ENCODE data around the gene SLCO4A1.

DNA sequence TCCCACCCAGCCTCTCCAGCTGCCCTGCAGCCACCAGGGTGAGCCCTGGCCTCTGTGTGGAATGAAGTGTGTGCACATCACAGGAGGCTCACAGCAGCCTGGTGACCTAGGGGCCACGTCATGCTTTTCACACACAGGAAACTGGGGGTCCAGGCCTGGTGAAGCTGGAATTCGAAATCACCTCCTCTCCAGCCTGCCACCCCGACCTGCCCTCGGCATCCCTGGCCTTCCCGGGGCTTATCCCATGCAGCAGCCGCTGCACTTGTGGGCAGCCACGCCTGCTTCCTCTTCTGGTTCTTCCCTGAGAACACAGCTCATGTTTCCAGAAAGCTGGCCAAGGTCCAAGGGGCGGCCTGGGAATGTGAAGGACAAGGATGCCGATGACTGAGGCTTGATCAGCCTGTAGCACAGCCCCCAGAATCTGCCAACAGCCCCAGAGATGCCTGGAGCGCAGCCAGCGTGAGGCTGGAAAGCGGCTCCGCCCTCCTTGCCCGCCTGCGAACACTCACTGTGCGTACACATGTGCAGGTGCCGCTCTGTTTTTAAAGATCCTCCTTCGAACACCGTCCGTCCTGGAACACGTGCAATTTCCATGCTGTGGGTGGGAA, 62.1 kb downstream of the SLCO4A1 start:
- TF ChIP-seq, protein P1, sequence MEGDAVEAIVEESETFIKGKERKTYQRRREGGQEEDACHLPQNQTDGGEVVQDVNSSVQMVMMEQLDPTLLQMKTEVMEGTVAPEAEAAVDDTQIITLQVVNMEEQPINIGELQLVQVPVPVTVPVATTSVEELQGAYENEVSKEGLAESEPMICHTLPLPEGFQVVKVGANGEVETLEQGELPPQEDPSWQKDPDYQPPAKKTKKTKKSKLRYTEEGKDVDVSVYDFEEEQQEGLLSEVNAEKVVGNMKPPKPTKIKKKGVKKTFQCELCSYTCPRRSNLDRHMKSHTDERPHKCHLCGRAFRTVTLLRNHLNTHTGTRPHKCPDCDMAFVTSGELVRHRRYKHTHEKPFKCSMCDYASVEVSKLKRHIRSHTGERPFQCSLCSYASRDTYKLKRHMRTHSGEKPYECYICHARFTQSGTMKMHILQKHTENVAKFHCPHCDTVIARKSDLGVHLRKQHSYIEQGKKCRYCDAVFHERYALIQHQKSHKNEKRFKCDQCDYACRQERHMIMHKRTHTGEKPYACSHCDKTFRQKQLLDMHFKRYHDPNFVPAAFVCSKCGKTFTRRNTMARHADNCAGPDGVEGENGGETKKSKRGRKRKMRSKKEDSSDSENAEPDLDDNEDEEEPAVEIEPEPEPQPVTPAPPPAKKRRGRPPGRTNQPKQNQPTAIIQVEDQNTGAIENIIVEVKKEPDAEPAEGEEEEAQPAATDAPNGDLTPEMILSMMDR (conservative IDR thresholded peaks at IDR 0.05 in 1 of 2, IDR thresholded peaks at IDR 0.05 in 1 of 2; ENCODE audit: low read depth in 1 of 2, low read length in 2 of 2) = no peak
- TF ChIP-seq EZH2 (IDR thresholded peaks at IDR 0.05; ENCODE audit: low read length, missing control alignments) = no peak

Measured in fibroblast of lung (primary cell).